GM21360 (cell line): ENCODE data around the gene TECTA.
"Not testable (repeated sequence)": the region's sequence is repeated elsewhere in the genome, so short reads cannot be mapped to it uniquely, and the experiment has no call there.

Experiments
- ATAC-seq: cut with Tn5 transposase; IDR thresholded peaks from one replicate; pipeline ENCODE4 v1.9.1; 2021; ENCODE audit warnings: mild to moderate bottlenecking, moderate library complexity; ENCODE audit not compliant: unreplicated experiment

TECTA gene

DNA sequence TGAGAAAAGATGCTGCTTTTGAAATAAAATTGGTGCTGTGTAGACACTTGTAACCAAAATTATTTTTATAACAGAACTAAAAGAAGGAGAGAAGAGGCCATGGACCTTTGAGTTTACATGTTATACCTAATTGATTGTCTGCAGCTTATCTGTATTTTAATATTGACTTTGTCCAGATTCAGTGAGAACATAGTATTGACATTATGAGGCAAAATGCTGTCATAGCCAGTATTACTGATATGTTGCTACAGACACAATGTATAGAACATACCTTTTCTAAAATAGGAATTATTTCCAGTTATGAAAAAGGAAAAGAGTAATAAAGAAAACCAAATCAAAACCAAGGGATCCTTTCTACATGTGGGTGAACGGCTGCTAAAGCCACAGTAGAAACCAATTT, 11.5 kb upstream of the TECTA start:
- no peak for ATAC-seq

DNA sequence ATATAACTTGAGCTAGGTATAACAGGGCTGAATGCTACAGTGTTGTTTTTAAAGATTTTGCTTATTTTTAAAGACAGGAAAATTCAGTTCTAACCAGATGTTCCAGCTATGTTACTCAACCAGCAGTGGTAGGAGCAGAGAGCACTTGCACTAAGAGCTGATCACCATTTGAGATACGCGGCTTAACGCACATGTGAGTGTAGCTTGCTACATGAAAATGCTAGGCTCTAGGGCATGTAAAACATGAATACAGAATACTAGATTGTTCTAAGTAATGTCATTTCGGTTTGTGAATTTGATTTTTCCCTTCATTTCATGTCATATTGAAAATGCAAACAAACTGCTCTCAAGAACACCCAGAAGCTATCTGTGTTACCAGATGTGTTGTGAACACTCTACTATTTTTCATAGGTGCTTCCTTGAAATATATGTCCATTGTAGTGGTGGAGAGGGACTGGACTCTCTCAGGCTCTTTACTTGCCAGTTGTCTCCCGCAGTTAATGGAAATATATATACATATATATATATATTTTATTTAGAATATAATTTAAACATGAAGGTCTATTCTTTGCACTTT, 10.8 kb upstream of the TECTA start:
- no peak for ATAC-seq

DNA sequence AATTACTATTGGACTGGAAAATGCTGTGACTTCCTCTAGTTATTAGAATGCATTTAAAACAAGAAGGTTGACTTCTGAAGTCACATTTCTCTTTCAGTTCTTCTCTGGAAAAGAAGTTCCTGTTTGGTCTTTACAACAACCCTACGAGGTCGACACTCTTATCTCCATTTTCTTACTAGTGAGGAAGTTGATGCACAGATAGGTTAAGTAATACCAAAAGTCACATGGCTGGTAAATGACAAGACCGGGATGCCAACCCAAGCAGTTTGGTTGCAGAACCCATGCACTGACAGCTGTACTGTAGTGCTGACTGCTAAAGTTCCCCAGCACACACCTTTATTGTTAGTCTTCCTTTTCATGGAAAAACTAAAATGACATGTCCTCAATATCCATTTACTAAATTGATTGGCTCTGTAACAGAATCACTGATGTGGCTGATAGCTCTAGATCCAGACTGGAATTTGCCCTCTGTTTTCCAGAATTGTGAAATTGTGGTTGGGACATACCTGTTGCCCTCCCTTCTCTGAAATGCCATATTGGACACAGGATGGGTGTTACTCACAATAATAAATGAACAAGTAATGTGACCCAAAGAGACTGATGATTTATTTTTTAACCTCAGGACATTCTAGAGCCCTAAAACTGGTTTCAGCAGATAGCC, 9.4 kb upstream of the TECTA start:
- no peak for ATAC-seq

DNA sequence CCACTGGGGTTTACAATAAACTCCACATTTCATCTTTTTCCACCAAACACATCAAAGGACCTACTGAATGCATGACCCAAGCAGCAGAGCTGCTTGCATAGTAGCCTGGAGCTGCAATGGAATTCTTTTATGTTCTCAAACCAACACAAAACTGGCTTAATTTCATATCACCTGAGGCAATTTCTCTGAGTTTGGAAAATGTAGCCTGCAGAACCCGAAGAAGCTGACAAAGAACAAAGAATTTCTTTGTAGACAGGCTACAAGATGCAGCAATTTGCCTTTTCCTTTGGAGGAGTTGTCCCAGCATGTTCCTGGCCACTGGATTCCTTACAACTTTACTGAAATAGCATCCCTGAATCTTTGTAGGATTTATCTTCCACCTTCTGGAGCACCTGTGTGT, 5.5 kb upstream of the TECTA start:
- no peak for ATAC-seq

DNA sequence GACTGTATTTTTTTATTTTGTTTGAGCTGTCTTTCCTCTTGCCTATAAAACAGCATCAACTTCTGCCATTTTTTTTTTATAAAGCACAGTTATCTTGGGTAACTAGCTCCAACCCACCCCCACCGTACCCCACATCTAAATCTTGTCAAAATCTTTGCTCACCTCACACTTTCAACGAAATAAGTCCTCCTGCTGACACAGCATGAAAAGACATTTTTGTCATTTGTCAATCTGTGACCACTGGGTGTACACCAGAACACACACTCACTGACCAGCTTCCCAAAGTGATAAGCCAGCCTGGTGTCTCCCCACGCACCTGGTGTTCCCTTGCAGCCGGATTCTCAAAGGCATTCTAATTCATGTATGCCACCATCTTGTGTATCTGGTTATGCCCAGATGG, 1.7 kb upstream of the TECTA start:
- no peak for ATAC-seq

DNA sequence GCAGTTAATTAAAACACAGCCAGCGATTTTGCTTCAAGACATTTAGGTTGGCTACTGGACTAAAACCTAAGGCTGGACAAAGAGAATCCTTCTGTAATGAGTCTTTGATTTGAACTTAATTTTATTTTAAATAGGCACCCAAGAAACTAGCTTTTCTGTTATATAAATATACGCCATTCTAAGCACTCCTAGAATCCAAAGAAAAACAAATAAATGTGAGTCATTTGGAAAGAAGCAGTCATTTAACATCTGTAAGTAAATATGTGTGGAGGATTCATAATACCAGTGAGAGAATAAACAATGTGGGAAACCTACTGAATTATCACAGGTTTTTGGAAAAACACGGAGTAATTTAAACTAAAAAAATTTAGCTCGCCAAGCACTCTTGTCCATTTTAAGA, 1.2 kb upstream of the TECTA start:
- ATAC-seq: no peak

DNA sequence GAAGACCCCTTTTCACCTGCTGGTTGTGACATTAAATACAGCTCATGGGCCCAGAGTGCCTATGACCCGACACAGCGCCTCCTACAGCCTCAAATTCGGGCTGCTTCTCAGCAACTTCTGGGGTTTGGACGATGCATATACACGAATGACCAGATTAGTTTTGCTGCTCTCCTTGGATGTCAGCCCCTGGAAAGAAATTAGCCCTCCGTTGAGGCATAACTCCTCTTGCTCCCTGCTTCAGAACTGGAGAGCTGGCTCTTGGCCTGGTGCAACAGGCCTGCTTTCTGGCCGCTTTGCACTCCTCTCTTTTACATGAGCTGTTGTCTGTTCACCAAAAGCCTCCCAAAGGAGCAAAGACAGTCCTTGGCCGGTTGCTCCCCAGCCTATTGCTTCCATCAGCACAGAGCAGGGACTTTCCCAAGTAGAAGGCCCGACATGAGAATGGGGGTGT, 3.3 kb downstream of the TECTA start:
- no peak for ATAC-seq

DNA sequence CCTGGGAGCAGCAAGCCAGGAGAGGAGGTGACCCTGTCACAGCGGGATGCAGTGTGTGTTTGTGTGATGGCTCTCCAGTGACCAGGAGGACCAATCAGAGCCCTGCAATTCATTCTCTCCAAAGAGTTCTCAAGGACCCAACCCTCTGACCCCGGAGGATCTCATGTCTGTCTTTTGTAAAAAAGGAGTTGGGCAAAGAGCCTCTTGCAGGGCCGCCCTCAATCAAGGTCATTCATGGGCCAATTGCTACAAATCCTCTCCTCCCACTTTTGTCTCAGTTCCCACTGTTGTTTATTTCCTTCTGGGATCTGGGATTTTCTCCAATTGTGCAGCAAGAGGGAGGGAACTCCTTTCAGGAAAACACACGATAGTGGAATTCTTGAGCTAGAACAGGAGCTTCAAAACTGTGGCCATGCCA, 4.0 kb downstream of the TECTA start:
- no peak for ATAC-seq

DNA sequence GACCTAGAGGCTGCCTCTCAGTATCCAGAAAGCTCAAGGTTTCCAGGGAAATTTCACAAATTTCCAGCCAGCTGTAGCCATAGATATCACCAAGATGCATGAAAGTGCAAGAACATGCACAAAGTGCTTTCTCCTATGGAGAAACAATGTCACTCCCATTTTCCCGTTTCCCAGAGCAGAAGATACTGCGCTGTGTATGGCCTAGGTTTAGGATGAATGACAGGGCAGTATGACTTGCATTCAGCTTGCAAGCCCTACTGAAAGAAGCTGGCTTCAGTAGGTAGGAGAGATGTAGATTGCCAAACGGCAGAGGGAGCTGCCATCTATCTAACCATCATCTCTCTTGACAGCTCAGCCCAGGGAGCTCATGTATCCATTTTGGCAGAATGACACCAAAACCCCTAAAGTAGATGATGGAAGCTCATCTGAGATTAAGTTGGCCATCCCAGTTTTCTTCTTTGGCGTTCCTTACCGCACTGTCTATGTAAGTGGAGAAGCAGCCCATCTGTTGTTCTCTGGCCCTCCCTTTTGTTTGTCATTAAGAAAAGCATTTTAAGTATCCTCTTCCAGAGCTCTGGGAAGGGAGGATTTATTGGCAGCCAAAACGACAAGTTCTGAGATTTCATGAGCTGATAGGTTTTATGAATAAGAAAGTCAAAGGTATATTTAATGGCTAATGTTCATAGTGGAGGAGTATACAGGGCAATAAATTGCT, 4.6 kb downstream of the TECTA start:
- no peak for ATAC-seq

DNA sequence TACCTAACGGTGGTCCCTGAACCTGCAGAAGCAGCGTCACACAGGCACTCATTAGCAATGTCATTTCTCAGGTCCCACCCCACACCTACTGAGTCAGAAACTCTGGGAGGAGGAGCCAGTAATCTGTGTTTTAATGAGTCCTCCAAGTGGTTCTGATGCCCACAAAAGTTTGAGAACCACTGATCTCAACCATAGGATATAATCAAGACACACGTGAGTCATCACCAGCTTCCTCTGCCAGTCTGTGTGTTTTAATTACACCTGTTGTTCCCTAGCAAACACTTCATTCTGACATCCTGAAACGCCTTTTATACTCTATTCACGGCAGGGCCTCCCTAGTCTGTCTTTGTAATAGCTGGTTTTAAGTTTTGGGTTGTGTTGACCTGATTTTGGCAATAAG, 5.8 kb downstream of the TECTA start:
- no peak for ATAC-seq

DNA sequence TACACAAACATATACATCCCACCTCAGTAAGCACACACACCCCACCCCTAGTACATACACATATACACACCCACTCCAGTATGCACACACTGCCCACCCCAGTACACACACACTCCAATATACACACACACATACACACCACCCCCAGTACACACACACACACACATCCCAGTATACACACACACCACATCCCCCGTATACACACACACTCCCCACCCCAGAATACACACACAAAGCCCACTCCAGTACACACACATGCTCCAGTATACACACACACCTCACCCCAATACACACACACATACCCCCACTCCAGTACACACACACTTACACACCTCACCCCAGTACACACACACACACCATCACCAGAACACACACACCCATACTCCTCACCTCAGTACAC, 7.4 kb downstream of the TECTA start:
- no peak for ATAC-seq

DNA sequence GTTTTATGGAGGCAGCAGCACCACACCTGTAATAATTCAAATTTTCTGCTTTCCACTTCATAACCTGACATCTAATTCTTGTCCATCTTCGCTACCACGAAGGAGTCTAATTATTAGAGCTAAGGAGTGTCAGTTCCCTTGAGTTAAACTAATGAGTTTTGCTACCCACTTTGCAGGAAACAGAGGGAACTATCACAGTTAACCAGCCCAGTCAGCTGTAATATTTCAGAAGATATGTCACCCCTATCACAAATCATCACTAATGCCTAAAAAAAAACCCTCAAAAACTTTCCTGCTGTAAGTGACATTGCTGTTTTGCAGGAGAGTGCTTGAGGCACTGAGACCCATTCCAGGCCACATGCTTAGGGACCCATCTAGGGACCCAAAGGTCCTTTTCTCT, 8.4 kb downstream of the TECTA start:
- no peak for ATAC-seq

DNA sequence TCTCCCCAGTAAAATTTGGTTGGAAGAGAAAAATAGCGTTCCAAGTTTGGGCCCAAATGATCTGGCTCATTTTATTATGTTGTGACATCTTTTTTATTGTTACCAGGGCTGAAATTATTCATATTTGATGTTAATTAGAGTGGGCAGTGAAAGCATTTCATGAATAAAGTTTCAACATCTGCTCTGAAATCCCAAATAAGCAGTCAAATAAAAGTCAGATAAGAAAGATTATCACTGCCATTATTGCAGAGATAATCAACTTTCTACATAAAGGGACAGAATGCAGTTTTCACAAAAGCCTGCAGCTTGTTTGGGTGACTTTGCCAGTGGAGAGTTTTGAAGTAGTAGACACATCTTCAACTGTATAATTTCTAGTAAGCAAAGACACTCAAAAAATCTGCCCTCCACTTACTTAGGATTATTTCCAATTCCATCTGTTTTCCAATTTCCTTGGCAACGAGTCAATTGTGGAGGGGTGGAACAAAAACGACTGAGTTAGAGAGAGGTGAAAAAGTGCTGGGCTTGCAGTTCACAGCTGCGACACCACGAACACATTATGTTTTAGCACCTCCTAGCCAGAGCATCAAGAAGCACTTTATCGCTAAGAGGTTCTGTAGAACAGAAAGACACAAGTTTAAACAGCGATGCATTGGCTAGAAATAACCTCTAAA, 9.0 kb downstream of the TECTA start:
- no peak for ATAC-seq

DNA sequence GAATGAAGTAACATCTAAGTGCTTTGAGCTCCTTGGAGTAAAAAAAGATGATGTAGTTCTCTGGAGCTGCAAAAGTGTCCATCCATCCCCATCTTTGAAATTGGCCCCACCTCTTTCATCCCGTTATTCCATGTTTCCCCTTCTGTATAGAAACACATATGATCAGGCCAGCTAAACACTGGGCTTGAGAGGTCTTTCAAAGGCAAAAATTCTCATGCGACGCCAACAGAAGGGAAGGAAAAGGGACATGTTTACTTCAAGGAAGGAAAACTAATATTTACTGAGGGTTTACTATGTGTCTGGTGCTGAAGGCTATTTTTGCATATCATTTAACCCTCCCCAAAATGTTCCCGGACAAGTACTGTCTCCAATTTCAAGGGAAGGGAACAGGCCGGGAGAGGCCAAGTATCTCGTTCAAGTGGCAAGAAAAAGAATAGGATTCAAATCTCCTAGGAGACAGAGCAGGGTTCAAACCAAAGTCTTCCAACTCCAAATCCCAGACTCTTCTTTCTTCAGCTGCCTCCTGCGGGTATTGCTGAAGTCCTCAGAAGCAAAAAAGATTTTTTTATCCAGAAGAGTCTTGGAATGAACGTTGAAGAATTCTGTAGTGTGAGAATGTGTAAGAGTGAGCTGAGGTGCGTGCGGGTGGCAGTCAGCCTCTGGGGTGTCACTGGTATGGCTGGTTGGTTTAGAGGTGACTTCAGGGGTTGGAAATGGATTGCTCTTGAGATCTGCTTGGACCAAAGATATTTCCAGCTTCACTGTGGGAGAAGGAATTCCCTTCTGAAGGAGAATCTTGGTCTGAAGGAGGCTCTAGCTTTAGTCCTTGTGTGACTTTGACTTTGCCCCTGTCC, 10.1 kb downstream of the TECTA start:
- ATAC-seq: no peak

DNA sequence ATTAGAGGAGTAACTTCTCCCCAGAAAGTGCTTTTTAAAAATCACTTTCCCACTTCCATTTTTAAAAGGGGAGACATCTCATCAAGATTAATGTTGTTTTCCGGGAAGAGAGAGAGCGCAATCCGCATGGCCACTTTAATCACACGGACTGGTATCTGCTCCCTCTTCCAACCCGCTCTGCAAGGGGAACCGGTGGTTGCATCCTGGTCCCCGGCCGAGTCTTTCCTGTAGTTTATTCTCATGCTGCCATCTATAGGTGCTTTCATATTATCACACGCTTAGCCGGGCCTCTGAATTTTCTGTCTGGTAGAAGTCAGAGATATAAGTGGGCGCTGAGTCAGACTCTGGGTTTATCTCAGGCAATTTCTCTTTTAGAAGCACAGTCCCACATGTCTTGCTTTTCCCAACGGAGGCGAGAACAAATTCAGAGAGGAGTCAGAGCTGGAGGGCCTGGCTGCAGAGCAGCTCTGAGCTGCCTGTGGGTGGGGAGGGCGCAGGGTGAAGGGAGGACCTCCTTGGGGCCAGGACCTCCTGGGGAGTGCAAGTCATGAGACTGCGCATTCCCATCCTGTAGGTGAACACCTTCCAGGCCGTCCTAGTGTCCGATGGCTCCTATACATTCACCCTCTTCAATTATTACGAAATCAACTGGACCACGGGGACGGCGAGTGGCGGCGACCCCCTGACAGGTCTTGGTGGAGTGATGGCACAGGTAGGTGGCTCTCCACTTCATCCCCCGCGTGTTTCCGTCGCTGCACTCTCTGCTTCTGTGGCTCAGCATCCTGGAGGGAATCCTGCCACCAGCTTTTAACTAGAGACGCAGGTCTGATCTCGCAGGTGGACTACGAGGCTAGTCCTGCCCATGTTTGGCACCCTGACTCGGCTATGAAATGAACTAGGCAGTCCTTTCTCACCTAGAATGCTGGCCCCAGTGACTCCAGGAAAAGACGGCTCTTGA, 11.7 kb downstream of the TECTA start:
- no peak for ATAC-seq

DNA sequence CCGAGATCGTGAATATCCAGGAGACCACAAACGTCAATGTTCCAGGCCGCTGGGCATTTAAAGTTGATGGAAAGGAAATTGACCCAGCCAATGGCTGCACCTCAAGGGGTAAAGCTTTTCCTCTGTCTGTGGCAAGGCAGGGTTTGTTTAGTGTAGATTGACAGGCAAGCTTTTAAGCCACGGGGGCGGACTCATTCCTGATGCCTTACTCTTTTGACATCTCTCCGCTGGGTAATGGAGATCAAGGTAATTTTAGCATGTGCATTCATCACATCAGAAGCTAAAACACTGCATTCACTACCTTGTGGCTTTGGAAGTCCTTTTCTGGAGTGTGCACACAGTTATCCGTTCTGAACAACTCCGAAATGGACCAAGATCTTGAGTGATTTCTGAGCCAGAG, 12.6 kb downstream of the TECTA start:
- no peak for ATAC-seq

DNA sequence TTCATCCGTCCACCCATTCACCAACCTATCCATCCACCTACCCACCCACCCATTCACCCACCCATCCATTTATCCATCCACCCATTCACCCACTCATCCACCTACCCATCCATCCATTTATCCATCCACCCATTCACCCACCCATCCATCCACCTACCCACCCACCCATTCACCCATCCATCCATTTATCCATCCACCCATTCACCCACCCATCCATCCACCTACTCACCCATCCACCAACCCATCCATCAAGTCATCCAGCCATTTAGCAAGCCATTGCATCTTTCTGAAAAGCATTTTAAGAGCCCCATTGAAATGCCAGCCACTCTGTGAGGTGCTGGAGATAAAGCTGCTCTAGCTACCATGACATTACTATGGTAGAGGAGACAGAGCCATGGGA, 14.0 kb downstream of the TECTA start:
- not testable (repeated sequence) for ATAC-seq

DNA sequence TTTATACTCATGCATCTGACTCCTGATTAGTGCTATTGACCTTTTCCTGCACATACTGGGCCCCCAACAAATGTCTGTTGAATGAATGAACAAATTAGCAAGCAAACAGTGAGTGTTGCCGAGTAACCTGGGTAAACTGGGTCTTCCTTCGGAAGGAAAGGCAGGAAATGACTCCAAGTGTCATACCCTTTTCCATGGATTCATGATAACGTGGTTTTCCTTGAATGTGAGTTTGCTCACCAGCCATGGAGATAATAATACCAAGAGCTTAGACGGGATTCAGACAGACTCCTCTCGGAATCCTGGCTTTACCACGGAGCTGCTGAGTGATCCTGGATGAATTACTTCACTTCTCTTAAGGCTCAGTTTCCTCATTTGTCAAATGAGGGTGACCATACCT, 16.7 kb downstream of the TECTA start:
- no peak for ATAC-seq

DNA sequence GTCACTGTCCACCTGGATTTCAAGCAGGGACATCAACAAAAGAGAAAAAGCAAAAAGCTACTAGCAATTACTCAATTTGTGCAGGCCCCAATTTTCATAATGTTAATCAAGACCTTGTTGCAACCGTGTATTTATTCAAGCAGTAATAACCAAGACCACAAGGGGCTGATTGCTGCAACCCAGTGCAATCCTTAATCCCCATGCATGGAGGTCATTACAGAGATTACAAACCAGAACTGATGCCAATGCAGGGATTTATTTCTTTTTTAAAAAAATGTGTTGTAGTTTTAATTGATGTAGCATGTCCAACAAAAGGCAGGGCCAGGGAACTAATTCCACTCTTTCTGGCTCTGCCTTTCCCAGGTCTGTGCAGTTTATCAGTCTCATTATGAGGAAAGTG, 18.4 kb downstream of the TECTA start:
- ATAC-seq: no peak

DNA sequence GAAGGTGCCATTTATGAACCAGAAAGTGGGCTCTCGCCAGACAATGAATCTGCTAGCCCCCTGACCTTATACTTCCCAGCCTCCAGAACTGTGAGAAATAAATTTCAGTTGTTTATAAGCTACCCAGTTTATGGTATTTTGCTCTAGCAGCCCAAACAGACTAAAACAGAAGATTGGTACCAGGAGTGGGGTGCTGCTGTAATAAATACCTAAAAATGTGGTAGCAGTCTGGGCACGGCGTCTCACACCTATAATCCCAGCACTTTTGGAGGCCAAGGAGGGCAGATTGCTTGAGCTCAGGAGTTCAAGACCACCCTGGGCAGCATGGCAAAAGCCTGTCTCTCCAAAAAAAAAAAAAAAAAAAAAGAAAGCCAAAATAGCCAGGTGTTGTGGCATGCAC, 21.3 kb downstream of the TECTA start:
- no peak for ATAC-seq
